KMS-11 (cell line): Measurements from ENCODE around the gene PLXNA4.

Source experiments
- H2AFZ ChIP-seq: fragments of 200-600 bp; sonication (generic); 2 replicates; pipeline ENCODE4 v1.6.1; 2016; ENCODE audit warnings: antibody characterized with exemption, mixed run types, low read depth
- H3K27ac ChIP-seq: fragments of 200-600 bp; sonication (generic); 2 replicates; pipeline ENCODE4 v1.6.1; 2016; ENCODE audit warnings: mild to moderate bottlenecking, mixed run types
- H3K27me3 ChIP-seq: fragments of 200-600 bp; sonication (generic); 2 replicates; pipeline ENCODE4 v1.6.1; 2017; ENCODE audit warnings: mild to moderate bottlenecking, low read depth, mixed run types, moderate library complexity; ENCODE audit not compliant: insufficient read depth
- H3K36me3 ChIP-seq: fragments of 200-600 bp; sonication (generic); 2 replicates; pipeline ENCODE4 v1.6.1; 2017; ENCODE audit warnings: mild to moderate bottlenecking, mixed run types; ENCODE audit not compliant: insufficient read depth
- H3K4me1 ChIP-seq: fragments of 200-600 bp; sonication (generic); 2 replicates; pipeline ENCODE4 v1.6.1; 2016; ENCODE audit warnings: mild to moderate bottlenecking, low read depth, mixed run types; ENCODE audit not compliant: poor library complexity, severe bottlenecking
- H3K4me2 ChIP-seq: fragments of 200-600 bp; sonication (generic); 2 replicates; pipeline ENCODE4 v1.7.0; 2016; ENCODE audit warnings: mild to moderate bottlenecking, mixed run types
- H3K4me3 ChIP-seq: fragments of 200-600 bp; sonication (generic); IDR thresholded peaks from 2 replicates; pipeline ENCODE4 v1.6.1; 2017; ENCODE audit warnings: low read depth, low read length, mixed read lengths; ENCODE audit not compliant: insufficient read depth
- H3K79me2 ChIP-seq: fragments of 200-600 bp; sonication (generic); 2 replicates; pipeline ENCODE4 v1.6.1; 2016; ENCODE audit warnings: low read depth, mixed run types; ENCODE audit not compliant: insufficient read depth
- H3K9ac ChIP-seq: fragments of 200-600 bp; sonication (generic); 2 replicates; pipeline ENCODE4 v1.6.1; 2016; ENCODE audit warnings: mild to moderate bottlenecking, mixed run types
- H4K20me1 ChIP-seq: fragments of 200-600 bp; sonication (generic); 2 replicates; pipeline ENCODE4 v1.6.1; 2016; ENCODE audit warnings: mild to moderate bottlenecking, mixed run types; ENCODE audit not compliant: insufficient read depth
- CTCF ChIP-seq: fragments of 200-600 bp; sonication (generic); conservative IDR thresholded peaks from 2 replicates; pipeline ENCODE4 v1.6.1; 2017; ENCODE audit warnings: low read depth, mild to moderate bottlenecking, antibody characterized with exemption, low read length, moderate library complexity, mixed read lengths

PLXNA4 gene

DNA sequence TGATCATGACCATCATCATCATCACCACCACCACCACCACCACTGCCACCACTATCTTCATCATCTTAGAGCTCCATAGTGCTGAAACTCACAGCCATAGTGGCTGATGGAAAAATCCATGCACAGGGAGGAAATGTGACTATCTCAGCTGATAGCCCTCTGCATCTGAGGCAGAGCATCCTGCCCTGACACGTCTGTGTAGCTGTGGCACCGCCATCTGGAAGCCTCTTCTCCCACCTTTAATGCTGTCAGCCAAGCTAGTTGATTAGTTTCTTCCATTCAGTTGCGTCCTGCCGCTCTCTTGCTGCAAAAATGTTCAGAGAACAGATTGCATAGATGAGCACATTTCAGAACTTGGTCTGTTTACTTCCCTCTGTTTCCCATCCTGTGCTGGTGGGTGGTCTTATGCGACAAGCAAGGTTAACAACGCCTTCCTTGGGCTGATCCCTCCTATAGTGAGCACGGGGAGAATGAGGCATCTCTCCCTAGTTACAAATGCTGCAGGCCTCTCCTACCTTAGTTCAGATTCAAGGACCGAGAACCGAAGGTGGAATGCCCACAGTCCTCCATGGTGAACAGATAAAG, 478.6 kb downstream of the PLXNA4 start:
- no peaks in the 10 kb centered on the region for H4K20me1 ChIP-seq
- H3K79me2 ChIP-seq = no peaks in the 10 kb centered on the region
- H3K27ac ChIP-seq = no peak overlapping the region
- no peak overlapping the region for H3K9ac ChIP-seq
- no peaks in the 10 kb centered on the region for H3K4me1 ChIP-seq
- no peaks in the 10 kb centered on the region for H3K27me3 ChIP-seq
- TF ChIP-seq CTCF = no peak
- H2AFZ ChIP-seq = no peak overlapping the region
- no peaks in the 10 kb centered on the region for H3K36me3 ChIP-seq
- no peak overlapping the region for H3K4me2 ChIP-seq
- no peak overlapping the region for H3K4me3 ChIP-seq

- no peak overlapping the region for H3K4me2 ChIP-seq
- no peak overlapping the region for H3K9ac ChIP-seq
- H3K27ac ChIP-seq = no peak overlapping the region
- H3K79me2 ChIP-seq = no peaks in the 10 kb centered on the region
- no peak for TF ChIP-seq CTCF
- H3K36me3 ChIP-seq = no peaks in the 10 kb centered on the region
- H3K4me1 ChIP-seq = no peaks in the 10 kb centered on the region
- no peak overlapping the region for H2AFZ ChIP-seq
- H3K27me3 ChIP-seq = no peaks in the 10 kb centered on the region
- H4K20me1 ChIP-seq = no peaks in the 10 kb centered on the region
- H3K4me3 ChIP-seq = no peak overlapping the region
Observed at GRCh38 chr7:132095111-132095765, 481.0 kb downstream of the PLXNA4 start.

- Histone ChIP-seq H3K27me3 (no peaks in the 10 kb centered on the region), H3K9ac (no peak overlapping the region), H3K27ac (no peak overlapping the region), H3K4me1 (no peaks in the 10 kb centered on the region), H3K4me2 (no peak overlapping the region), H3K79me2 (no peaks in the 10 kb centered on the region), H3K36me3 (no peaks in the 10 kb centered on the region), H4K20me1 (no peaks in the 10 kb centered on the region), H2AFZ (no peak overlapping the region), H3K4me3 (no peak overlapping the region)
- no peak for TF ChIP-seq CTCF
Observed at GRCh38 chr7:132092106-132092505, 484.2 kb downstream of the PLXNA4 start.

- Histone ChIP-seq H3K4me1 (no peaks in the 10 kb centered on the region), H2AFZ (no peak overlapping the region), H3K36me3 (no peaks in the 10 kb centered on the region), H3K4me2 (no peak overlapping the region), H4K20me1 (no peaks in the 10 kb centered on the region), H3K27me3 (no peaks in the 10 kb centered on the region), H3K79me2 (no peaks in the 10 kb centered on the region), H3K27ac (no peak overlapping the region), H3K9ac (no peak overlapping the region), H3K4me3 (no peak overlapping the region)
- TF ChIP-seq CTCF = no peak
Observed at GRCh38 chr7:132091706-132092105, 484.6 kb downstream of the PLXNA4 start.
